EL (cell line): Measurements from ENCODE around the gene CCZ1.
"Not testable (repeated sequence)": the region's sequence is repeated elsewhere in the genome, so short reads cannot be mapped to it uniquely, and the experiment has no call there.

Source experiments
- DNase-seq: peaks from one replicate; pipeline ENCODE4 v3.0.0-alpha.2; 2016

The CCZ1 gene

GRCh38 chr7:5916529-5916928 is 18.0 kb downstream of the CCZ1 start:
- not testable (repeated sequence) for DNase-seq

- not testable (repeated sequence) for DNase-seq
Observed at GRCh38 chr7:5924180-5924579, 25.6 kb downstream of the CCZ1 start.

DNA sequence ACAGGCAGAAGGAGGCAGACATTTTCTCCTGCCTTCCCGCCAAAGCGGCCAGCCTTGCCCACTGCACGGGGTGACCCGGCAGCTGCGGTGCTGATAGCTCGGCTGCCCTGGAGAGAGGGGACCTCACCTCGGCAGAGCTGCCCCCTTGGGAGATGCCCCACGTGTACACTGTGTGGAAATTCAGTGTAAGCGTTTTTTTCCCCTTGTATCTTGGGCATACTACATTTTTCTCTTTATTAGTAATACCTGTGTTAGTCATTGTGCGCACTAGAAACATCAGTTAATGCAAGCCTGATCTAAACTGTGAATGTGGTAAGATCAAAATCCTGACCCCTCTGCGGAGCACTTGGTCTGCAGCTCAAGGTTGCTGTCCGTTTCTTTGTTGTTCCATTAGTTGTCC is 26.1 kb downstream of the CCZ1 start:
- DNase-seq: not testable (repeated sequence)

DNA sequence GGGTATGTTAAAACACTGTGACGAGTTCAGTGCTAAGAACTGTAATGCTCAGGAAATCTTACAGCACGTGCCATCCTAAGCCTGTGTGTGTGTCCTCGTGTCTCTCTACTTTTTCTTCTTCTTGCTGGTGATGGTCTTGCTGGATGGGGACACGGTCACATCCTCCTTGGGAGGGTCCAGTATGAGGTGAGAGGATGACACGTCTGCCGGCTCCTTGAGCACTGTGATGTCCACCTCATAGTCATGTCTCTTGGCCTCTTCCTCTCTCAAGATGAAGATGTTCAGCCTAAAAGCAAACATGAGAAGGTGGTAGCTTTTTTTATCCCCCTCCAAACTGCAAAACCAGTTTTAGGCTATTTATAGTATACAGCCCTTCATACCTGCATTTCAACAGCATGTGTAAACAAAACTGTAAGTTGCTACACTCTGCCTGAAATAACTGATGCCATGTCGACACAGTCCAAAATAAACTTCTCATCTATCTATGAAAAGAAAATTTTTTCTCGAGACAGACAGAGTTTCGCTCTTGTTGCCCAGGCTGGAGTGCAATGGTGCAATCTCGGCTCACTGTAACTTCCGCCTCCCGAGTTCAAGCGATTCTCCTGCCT is 27.8 kb downstream of the CCZ1 start:
- DNase-seq: not testable (repeated sequence)

DNA sequence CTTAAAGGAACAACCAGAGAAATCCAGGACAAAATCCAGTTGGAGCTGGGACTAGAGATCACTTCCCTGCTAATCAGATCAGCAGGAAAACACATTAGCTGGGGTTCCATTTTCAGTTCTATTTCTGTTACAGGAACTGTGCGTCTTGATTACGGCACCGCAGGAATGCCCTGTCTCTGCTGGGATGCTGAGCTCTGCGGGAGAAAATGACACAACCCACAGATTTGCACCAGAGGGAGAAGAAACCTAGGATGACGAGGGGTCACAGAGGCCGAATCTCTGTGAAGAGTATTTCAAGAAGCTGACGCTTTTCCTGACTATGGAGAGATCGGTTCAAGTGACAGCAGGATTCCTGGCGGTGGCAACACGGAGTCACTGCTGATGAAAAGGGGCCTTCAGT is 31.8 kb downstream of the CCZ1 start:
- not testable (repeated sequence) for DNase-seq

GRCh38 chr7:5931250-5931649 is 32.7 kb downstream of the CCZ1 start:
- DNase-seq: not testable (repeated sequence)

DNA sequence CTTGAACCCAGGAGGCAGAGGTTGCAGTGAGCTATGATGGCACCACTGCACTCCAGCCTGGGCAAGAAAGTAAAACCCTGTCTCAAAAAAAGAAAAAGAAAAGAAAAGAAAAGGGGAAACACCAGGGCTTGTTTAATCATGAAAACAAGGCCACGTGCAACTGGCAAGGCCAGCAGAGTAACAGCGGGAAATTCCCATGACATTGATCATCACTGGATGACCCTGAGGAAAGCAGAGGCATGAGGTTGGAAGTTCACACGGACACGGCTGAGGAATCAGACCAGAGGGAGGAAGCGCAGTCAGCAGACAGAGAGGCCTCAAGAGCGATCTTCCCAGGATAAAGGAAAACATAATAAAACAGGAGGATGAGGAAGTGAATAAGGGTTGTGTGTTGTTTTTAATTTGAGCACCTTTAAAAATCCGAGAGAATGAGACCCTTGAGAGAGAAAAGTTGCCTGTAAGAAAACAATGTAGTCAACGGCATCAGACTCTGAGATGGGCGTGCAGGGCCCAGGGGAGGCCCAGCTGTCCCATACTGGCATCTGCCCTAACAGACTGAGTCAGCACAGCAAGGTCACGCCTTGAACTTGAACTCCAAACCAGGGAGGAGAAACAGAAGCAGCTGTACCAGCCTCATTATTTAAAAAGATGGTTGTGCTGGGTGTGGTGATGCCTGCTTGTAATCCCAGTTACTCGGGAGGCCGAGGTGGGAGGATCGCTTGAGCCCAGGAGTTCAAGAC is 33.5 kb downstream of the CCZ1 start:
- DNase-seq: peak; percentile 7

DNA sequence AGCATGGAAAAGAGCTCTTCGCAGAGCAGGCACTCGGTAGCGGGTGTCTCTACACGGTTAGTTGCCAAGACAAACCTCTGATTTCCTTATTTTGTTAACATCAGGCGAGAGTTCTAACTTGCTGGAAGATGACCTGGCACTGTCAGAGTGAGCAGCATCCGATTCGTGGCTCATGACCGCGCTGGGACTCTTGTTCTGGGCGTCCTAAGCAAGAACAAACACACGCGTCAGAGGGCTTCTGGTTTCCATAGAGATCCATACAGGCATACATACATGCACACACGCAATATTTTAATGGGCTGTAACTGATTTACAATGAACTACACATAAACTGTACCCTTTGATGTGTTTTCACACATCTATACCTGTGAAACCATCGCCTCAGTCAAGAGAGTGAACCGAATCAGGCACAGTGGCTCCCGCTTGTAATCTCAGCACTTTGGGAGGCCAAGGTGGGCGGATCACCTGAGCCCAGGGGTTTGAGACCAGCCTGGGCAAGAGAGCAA is 36.5 kb downstream of the CCZ1 start:
- DNase-seq: not testable (repeated sequence)

GRCh38 chr7:5963205-5963604 is 64.7 kb downstream of the CCZ1 start:
- not testable (repeated sequence) for DNase-seq

- DNase-seq: not testable (repeated sequence)
Observed at GRCh38 chr7:5963810-5964209, 65.3 kb downstream of the CCZ1 start.

GRCh38 chr7:5970347-5970911 is 71.9 kb downstream of the CCZ1 start, which contains the start of gene RSPH10B:
RSPH10B (minus strand) TSS chr7:5970689; CDS start chr7:5967116, 3,573 bp downstream.
- DNase-seq: not testable (repeated sequence)

DNA sequence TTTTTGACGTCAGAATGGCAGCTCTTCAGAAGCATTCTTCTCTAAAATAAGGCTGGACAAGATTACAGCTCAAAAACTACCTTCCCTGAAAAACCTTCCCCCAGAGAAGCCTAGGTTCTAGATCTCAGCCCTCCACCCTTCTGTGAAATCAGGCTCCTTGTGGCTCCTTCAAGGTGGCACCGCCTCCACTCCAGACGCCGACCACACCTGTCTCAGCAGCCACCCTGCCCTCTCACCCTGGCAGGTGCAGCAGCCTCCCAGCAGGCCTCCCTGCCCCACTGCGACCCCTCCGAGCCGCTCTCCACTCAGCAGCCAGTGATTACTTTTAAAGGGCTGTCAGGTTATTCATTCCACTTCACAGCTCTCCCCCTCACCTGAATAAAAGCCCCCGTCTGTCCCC is 75.0 kb downstream of the CCZ1 start:
- DNase-seq: not testable (repeated sequence)
